K562 (cell line): Measurements from ENCODE around the gene FARSB. TPM values are rescaled to one million over a fixed set of nuclear protein-coding genes. Genes with fewer than 3 reads are reported as not detected.

Source experiments
- ATAC-seq: fragments of 200-7000 bp; cut with Tn5 transposase; 3 replicates; pipeline ENCODE4 v1.9.1; 2020; ENCODE audit warnings: moderate library complexity
- BruUV-seq: library from RNA; stranded (reverse); fragments of 400-500 nt; replicated peaks from 2 replicates; lab custom pipeline; 2021; lab: Mats Ljungman, UMichigan
- CTCF ChIA-PET: fragments of 300-600 bp; formaldehyde crosslinking; extraction: SDS; loops from one replicate; lab custom pipeline; 2021; ENCODE audit warnings: low intra/inter-chr PET ratio; lab: Yijun Ruan, JAX
- POLR2A ChIA-PET: fragments of 300-600, 350-650 bp; sonication (Branson Sonifier 250); formaldehyde crosslinking; extraction: SDS; loops from one replicate; lab custom pipeline; 2021; ENCODE audit warnings: antibody characterized with exemption, inconsistent platforms; lab: Yijun Ruan, JAX
- DNase-seq, 4 experiments: peaks; one replicate each; pipeline versions ENCODE4 v3.0.0 to v3.0.0-alpha.2; 2011 to 2018; ENCODE audit warnings: low spot score in 3 of 4, mixed read lengths in 3 of 4; ENCODE audit errors: extremely low read depth in 1 of 4
- FAIRE-seq: peaks from 2 replicates; lab custom pipeline; 2011; peaks lifted over from hg19 to GRCh38; lab: Jason Lieb, UNC
- H2AFZ ChIP-seq: 2 replicates; pipeline ENCODE4 v1.6.0; 2011; ENCODE audit warnings: low read depth, low read length, control low read depth, inconsistent platforms
- H3K27ac ChIP-seq: fragments of 200-600 bp; 3 replicates; pipeline ENCODE4 v1.8.0; 2011; ENCODE audit warnings: low read depth, mild to moderate bottlenecking, control low read depth, inconsistent platforms, low read length, moderate library complexity, mixed read lengths; ENCODE audit errors: extremely low read depth
- H3K27me3 ChIP-seq, 2 experiments: fragments of 300-600 bp in 1 of 2; 2 replicates in 1 of 2; 3 replicates in 1 of 2; pipeline versions ENCODE4 v1.6.0 to v1.8.0; 2011; ENCODE audit warnings: inconsistent platforms in 2 of 2, low read length in 2 of 2, mild to moderate bottlenecking in 1 of 2, mixed read lengths in 1 of 2, moderate library complexity in 1 of 2; ENCODE audit not compliant: control insufficient read depth in 2 of 2, insufficient read depth in 2 of 2
- H3K36me3 ChIP-seq: fragments of 300-600 bp; 3 replicates; pipeline ENCODE4 v1.8.0; 2011; ENCODE audit warnings: mild to moderate bottlenecking, low read length, inconsistent platforms; ENCODE audit not compliant: control insufficient read depth, insufficient read depth
- H3K4me1 ChIP-seq, 2 experiments: fragments of 200-600 bp in 1 of 2; replicated peaks in 1 of 2; 2 replicates in 1 of 2; 3 replicates in 1 of 2; pipeline versions ENCODE4 v1.5.1 to v1.8.0; 2011; ENCODE audit warnings: inconsistent platforms in 2 of 2, low read length in 2 of 2, mild to moderate bottlenecking in 1 of 2, mixed read lengths in 1 of 2, moderate library complexity in 1 of 2; ENCODE audit not compliant: control insufficient read depth in 2 of 2, insufficient read depth in 2 of 2
- H3K4me2 ChIP-seq: 2 replicates; pipeline ENCODE4 v1.6.1; 2011; ENCODE audit warnings: low read length, control low read depth, inconsistent platforms, mixed read lengths; ENCODE audit not compliant: insufficient read depth
- H3K4me3 ChIP-seq: fragments of 200-600 bp; sonication (generic), shearing (Covaris generic); 2 replicates; pipeline ENCODE4 v1.5.1; 2016; ENCODE audit warnings: control low read depth, inconsistent platforms
- H3K79me2 ChIP-seq: fragments of 200-600 bp; 3 replicates; pipeline ENCODE4 v1.8.0; 2011; ENCODE audit warnings: low read length, inconsistent platforms; ENCODE audit not compliant: control insufficient read depth, insufficient read depth
- H3K9ac ChIP-seq, 2 experiments: 2 replicates each; pipeline versions ENCODE4 v1.6.0 to v1.6.1; 2011; ENCODE audit warnings: low read depth in 2 of 2, low read length in 2 of 2, control low read depth in 1 of 2, inconsistent platforms in 1 of 2, mild to moderate bottlenecking in 1 of 2, mixed read lengths in 1 of 2; ENCODE audit not compliant: insufficient read depth in 1 of 2
- H3K9me1 ChIP-seq: one replicate; pipeline ENCODE4 v1.6.0; 2011; ENCODE audit warnings: inconsistent platforms, mild to moderate bottlenecking, low read length, moderate library complexity; ENCODE audit not compliant: control insufficient read depth, insufficient read depth
- H3K9me3 ChIP-seq: replicated peaks from 2 replicates; pipeline ENCODE4 v1.5.1; 2011; ENCODE audit warnings: low read depth, low read length, inconsistent platforms; ENCODE audit not compliant: control insufficient read depth, insufficient read depth
- H4K20me1 ChIP-seq: replicated peaks from 2 replicates; pipeline ENCODE4 v1.6.1; 2011; ENCODE audit warnings: low read length, inconsistent platforms, mixed read lengths; ENCODE audit not compliant: control insufficient read depth, insufficient read depth
- FOXJ3 ChIP-seq: sonication (generic); formaldehyde crosslinking; IDR thresholded peaks from 2 replicates; pipeline ENCODE4 v1.4.0; 2020; ENCODE audit warnings: mild to moderate bottlenecking, missing genetic modification reagents
- NFYB ChIP-seq: IDR thresholded peaks from 2 replicates; pipeline ENCODE4 v1.6.1; 2011; ENCODE audit warnings: mild to moderate bottlenecking, moderate library complexity; ENCODE audit not compliant: insufficient read length; ENCODE audit errors: extremely low read depth
- SAFB ChIP-seq: fragments of 200-400 bp; formaldehyde crosslinking; IDR thresholded peaks from 2 replicates; pipeline ENCODE4 v1.6.1; 2017; ENCODE audit warnings: low read depth, low read length, borderline replicate concordance
- SMARCA4 ChIP-seq: fragments of 450-650 bp; IDR thresholded peaks from 2 replicates; pipeline ENCODE4 v1.6.1; 2016
- WGBS: fragments of 100-300 bp; shearing (Covaris generic); methylation state at CpG from one replicate; pipeline ENCODE4 v1.1.6; 2016; ENCODE audit warnings: low coverage, mixed read lengths; ENCODE audit not compliant: insufficient coverage; ENCODE audit errors: missing lambda C conversion rate; 5-methylcytosine and 5-hydroxymethylcytosine counted together
- in situ Hi-C: fragments of 300-500 bp; cut with MboI; formaldehyde crosslinking; loops from 4 replicates; pipeline ENCODE4 v1.15.0; 2018; ENCODE audit warnings: inconsistent platforms, mixed read lengths
- intact Hi-C: fragments of 100-400 bp; cut with micrococcal nuclease; formaldehyde crosslinking; loops from 2 replicates; pipeline ENCODE4 v1.14.2; 2022
- polyA plus RNA-seq, 8 experiments: library from polyadenylated mRNA; depleted of rRNA in 4 of 8; stranded (reverse) in 5 of 8; unstranded in 3 of 8; fragments of >200 nt; fragmentation: Nextera tagmentation in 2 of 8; fragmentation: Illumina TruSeq in 1 of 8; extraction: Ambion mirVana in 2 of 8; extraction: Trizol in 1 of 8; gene quantifications; 2 replicates each; pipeline versions ENCODE4 v1.2.1 to v1.2.3, GENCODE V29; 2011 to 2014; ENCODE audit warnings: inconsistent platforms in 1 of 8, missing spikeins in 1 of 8
- total RNA-seq, 7 experiments: library from RNA; depleted of rRNA in 6 of 7; stranded (reverse); fragments of >200 nt in 6 of 7; fragmentation: Illumina TruSeq in 2 of 7; extraction: Trizol in 2 of 7; gene quantifications; 2 replicates each; pipeline versions ENCODE4 v1.2.1 to v1.2.3, GENCODE V29; 2011 to 2021; ENCODE audit warnings: low replicate concordance in 1 of 7
- TF ChIP-seq, protein P1 (sequence below): sonication (generic); formaldehyde crosslinking; IDR thresholded peaks from 2 replicates; pipeline ENCODE4 v1.4.0; 2020; ENCODE audit warnings: mild to moderate bottlenecking, missing genetic modification reagents
- TF ChIP-seq, protein P2 (sequence below): fragments of 450-650 bp; formaldehyde crosslinking; IDR thresholded peaks from 2 replicates; pipeline ENCODE4 v1.4.0; 2020; ENCODE audit warnings: mild to moderate bottlenecking
- TF ChIP-seq, protein P3 (sequence below): fragments of 200-600 bp; sonication (generic); IDR thresholded peaks from one replicate; pipeline ENCODE4 v1.6.1; 2012; ENCODE audit warnings: mild to moderate bottlenecking, low read depth, low read length, inconsistent platforms

Gene FARSB
- total and polyA plus RNA-seq, 9 of the 15 experiments (the other 6 are each of a cell fraction or from before 2014, with no cell fraction given): 26.6 to 171 (median 55.7) TPM

DNA sequence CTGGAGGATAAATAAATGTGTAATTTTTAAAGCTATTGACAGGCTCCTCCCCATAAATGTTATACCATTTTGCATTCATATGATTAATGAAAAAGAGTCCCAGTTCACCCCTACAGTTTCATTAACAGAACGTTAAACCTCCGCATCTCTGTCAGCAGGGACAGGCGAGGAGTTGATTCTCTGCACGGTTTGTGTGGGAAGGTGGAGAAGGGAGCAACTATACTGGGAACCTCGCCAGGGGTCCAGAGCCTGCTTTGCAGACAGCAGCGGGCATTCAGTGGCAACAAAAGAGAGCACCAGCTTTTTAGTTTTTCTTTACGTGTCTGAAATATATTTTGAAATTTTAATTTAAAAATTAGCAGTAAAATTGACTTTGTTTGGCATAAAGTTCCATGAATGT is 101.4 kb downstream of the FARSB start:
- no peaks in the 10 kb centered on the region for H3K4me1 ChIP-seq
- no peak overlapping the region for H3K9ac ChIP-seq
- no peaks in the 10 kb centered on the region for H4K20me1 ChIP-seq
- H2AFZ ChIP-seq: no peak overlapping the region
- FAIRE-seq (no peak), DNase-seq (no peak), ATAC-seq (no peak)
- H3K36me3 ChIP-seq: no peaks in the 10 kb centered on the region
- in situ Hi-C loops (loop anchor here (25.0 kb wide), 1 partner anchor 242 kb away; a partner anchor contains a TSS), intact Hi-C loops (no loop called here)
- no peak overlapping the region for H3K27ac ChIP-seq
- H3K9me3 ChIP-seq: no peaks in the 10 kb centered on the region
- 0% methylated on average over 7 of the region's 7 CpGs for WGBS
- ChIA-PET POLR2A (no interaction called here), CTCF (no interaction called here)
- BruUV-seq: no TSS peak
- no peaks in the 10 kb centered on the region for H3K9me1 ChIP-seq
- no peaks in the 10 kb centered on the region for H3K27me3 ChIP-seq
- H3K79me2 ChIP-seq: no peaks in the 10 kb centered on the region
- H3K4me2 ChIP-seq: no peak overlapping the region
- no peak overlapping the region for H3K4me3 ChIP-seq
- TF ChIP-seq, protein P1, sequence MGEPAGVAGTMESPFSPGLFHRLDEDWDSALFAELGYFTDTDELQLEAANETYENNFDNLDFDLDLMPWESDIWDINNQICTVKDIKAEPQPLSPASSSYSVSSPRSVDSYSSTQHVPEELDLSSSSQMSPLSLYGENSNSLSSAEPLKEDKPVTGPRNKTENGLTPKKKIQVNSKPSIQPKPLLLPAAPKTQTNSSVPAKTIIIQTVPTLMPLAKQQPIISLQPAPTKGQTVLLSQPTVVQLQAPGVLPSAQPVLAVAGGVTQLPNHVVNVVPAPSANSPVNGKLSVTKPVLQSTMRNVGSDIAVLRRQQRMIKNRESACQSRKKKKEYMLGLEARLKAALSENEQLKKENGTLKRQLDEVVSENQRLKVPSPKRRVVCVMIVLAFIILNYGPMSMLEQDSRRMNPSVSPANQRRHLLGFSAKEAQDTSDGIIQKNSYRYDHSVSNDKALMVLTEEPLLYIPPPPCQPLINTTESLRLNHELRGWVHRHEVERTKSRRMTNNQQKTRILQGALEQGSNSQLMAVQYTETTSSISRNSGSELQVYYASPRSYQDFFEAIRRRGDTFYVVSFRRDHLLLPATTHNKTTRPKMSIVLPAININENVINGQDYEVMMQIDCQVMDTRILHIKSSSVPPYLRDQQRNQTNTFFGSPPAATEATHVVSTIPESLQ (CRISPR knock-in tag): no peak
- TF ChIP-seq FOXJ3 (CRISPR knock-in tag) (no peak), NFYB (no peak), SAFB (no peak), SMARCA4 (no peak)
- TF ChIP-seq, protein P2, sequence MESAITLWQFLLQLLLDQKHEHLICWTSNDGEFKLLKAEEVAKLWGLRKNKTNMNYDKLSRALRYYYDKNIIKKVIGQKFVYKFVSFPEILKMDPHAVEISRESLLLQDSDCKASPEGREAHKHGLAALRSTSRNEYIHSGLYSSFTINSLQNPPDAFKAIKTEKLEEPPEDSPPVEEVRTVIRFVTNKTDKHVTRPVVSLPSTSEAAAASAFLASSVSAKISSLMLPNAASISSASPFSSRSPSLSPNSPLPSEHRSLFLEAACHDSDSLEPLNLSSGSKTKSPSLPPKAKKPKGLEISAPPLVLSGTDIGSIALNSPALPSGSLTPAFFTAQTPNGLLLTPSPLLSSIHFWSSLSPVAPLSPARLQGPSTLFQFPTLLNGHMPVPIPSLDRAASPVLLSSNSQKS (CRISPR knock-in tag): no peak
- TF ChIP-seq, protein P3, sequence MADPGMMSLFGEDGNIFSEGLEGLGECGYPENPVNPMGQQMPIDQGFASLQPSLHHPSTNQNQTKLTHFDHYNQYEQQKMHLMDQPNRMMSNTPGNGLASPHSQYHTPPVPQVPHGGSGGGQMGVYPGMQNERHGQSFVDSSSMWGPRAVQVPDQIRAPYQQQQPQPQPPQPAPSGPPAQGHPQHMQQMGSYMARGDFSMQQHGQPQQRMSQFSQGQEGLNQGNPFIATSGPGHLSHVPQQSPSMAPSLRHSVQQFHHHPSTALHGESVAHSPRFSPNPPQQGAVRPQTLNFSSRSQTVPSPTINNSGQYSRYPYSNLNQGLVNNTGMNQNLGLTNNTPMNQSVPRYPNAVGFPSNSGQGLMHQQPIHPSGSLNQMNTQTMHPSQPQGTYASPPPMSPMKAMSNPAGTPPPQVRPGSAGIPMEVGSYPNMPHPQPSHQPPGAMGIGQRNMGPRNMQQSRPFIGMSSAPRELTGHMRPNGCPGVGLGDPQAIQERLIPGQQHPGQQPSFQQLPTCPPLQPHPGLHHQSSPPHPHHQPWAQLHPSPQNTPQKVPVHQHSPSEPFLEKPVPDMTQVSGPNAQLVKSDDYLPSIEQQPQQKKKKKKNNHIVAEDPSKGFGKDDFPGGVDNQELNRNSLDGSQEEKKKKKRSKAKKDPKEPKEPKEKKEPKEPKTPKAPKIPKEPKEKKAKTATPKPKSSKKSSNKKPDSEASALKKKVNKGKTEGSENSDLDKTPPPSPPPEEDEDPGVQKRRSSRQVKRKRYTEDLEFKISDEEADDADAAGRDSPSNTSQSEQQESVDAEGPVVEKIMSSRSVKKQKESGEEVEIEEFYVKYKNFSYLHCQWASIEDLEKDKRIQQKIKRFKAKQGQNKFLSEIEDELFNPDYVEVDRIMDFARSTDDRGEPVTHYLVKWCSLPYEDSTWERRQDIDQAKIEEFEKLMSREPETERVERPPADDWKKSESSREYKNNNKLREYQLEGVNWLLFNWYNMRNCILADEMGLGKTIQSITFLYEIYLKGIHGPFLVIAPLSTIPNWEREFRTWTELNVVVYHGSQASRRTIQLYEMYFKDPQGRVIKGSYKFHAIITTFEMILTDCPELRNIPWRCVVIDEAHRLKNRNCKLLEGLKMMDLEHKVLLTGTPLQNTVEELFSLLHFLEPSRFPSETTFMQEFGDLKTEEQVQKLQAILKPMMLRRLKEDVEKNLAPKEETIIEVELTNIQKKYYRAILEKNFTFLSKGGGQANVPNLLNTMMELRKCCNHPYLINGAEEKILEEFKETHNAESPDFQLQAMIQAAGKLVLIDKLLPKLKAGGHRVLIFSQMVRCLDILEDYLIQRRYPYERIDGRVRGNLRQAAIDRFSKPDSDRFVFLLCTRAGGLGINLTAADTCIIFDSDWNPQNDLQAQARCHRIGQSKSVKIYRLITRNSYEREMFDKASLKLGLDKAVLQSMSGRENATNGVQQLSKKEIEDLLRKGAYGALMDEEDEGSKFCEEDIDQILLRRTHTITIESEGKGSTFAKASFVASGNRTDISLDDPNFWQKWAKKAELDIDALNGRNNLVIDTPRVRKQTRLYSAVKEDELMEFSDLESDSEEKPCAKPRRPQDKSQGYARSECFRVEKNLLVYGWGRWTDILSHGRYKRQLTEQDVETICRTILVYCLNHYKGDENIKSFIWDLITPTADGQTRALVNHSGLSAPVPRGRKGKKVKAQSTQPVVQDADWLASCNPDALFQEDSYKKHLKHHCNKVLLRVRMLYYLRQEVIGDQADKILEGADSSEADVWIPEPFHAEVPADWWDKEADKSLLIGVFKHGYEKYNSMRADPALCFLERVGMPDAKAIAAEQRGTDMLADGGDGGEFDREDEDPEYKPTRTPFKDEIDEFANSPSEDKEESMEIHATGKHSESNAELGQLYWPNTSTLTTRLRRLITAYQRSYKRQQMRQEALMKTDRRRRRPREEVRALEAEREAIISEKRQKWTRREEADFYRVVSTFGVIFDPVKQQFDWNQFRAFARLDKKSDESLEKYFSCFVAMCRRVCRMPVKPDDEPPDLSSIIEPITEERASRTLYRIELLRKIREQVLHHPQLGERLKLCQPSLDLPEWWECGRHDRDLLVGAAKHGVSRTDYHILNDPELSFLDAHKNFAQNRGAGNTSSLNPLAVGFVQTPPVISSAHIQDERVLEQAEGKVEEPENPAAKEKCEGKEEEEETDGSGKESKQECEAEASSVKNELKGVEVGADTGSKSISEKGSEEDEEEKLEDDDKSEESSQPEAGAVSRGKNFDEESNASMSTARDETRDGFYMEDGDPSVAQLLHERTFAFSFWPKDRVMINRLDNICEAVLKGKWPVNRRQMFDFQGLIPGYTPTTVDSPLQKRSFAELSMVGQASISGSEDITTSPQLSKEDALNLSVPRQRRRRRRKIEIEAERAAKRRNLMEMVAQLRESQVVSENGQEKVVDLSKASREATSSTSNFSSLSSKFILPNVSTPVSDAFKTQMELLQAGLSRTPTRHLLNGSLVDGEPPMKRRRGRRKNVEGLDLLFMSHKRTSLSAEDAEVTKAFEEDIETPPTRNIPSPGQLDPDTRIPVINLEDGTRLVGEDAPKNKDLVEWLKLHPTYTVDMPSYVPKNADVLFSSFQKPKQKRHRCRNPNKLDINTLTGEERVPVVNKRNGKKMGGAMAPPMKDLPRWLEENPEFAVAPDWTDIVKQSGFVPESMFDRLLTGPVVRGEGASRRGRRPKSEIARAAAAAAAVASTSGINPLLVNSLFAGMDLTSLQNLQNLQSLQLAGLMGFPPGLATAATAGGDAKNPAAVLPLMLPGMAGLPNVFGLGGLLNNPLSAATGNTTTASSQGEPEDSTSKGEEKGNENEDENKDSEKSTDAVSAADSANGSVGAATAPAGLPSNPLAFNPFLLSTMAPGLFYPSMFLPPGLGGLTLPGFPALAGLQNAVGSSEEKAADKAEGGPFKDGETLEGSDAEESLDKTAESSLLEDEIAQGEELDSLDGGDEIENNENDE: no peak
